ENCODE measurements around the gene GOLIM4.

DNA sequence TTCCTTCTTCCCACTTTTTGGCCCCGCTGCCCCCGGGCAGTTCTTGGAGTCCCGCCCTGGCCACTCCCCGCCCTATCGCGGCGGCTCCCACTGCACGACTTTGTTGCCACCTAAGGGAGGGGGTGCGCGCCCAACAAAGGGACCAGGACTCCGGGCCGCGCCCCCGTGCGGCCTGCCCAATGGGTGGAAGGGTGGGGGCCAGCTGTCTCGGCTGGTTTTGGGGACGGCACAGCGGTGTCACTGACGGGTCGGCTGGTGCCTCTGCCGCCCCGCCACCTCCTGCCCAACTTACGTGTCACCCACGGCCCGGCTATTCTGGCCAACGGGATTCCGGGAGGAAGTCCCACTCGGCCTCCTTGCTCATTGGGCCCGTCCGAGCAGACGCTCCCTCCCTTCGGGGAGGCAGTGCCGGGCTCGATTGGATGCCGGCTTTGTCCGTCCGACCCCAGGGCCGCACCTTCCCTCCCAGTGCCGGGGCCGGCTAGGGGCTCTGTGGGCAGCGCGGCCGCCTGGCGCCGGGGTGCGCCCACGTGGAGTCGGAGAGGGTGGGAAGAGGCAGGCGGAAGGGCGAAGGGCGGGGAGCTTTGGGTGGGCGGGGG, at the start of gene GOLIM4:
- peak; percentile 71; the same call in 1 of the 2 replicates for TF ChIP-seq ZBTB7A (IDR thresholded peaks at IDR 0.05; ENCODE audit: low read depth)
- TF ChIP-seq NFIC (IDR thresholded peaks at IDR 0.05): no peak
- peak; percentile 46; the same call in 1 of the 2 replicates for TF ChIP-seq TCF12 (IDR thresholded peaks at IDR 0.05; ENCODE audit: low read depth)
- TF ChIP-seq, protein P1, sequence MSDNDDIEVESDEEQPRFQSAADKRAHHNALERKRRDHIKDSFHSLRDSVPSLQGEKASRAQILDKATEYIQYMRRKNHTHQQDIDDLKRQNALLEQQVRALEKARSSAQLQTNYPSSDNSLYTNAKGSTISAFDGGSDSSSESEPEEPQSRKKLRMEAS (IDR thresholded peaks at IDR 0.05): no peak
- TF ChIP-seq EGR1 (IDR thresholded peaks at IDR 0.05): peak; percentile 21
- TF ChIP-seq EP300 (IDR thresholded peaks at IDR 0.05; ENCODE audit: borderline replicate concordance): 0 out of 2 replicates have a peak, but pooled peaks have one; percentile 21
- TF ChIP-seq, protein P2, sequence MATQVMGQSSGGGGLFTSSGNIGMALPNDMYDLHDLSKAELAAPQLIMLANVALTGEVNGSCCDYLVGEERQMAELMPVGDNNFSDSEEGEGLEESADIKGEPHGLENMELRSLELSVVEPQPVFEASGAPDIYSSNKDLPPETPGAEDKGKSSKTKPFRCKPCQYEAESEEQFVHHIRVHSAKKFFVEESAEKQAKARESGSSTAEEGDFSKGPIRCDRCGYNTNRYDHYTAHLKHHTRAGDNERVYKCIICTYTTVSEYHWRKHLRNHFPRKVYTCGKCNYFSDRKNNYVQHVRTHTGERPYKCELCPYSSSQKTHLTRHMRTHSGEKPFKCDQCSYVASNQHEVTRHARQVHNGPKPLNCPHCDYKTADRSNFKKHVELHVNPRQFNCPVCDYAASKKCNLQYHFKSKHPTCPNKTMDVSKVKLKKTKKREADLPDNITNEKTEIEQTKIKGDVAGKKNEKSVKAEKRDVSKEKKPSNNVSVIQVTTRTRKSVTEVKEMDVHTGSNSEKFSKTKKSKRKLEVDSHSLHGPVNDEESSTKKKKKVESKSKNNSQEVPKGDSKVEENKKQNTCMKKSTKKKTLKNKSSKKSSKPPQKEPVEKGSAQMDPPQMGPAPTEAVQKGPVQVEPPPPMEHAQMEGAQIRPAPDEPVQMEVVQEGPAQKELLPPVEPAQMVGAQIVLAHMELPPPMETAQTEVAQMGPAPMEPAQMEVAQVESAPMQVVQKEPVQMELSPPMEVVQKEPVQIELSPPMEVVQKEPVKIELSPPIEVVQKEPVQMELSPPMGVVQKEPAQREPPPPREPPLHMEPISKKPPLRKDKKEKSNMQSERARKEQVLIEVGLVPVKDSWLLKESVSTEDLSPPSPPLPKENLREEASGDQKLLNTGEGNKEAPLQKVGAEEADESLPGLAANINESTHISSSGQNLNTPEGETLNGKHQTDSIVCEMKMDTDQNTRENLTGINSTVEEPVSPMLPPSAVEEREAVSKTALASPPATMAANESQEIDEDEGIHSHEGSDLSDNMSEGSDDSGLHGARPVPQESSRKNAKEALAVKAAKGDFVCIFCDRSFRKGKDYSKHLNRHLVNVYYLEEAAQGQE (IDR thresholded peaks at IDR 0.05; ENCODE audit: low read depth): no peak
- no peak; the same call in 1 of the 2 replicates for TF ChIP-seq YY1 (IDR thresholded peaks at IDR 0.05; ENCODE audit: low read depth)
- no peak; the same call in none of the 2 replicates for TF ChIP-seq TAF1 (IDR thresholded peaks at IDR 0.05; ENCODE audit: low read depth)
- TF ChIP-seq TEAD4 (IDR thresholded peaks at IDR 0.05): no peak; the same call in 1 of the 2 replicates
- TF ChIP-seq FOXM1 (IDR thresholded peaks at IDR 0.05; ENCODE audit: borderline replicate concordance, low read depth): no peak

Data from Ishikawa (cell line).